Neutrophil (primary cell): ENCODE measurements around the gene DHRS4L2.
A peak's percentile ranks its signal among the peaks of the same experiment; 100 is the strongest.
"Not testable (repeated sequence)": the region's sequence is repeated elsewhere in the genome, so short reads cannot be mapped to it uniquely, and the experiment has no call there.

ENCODE experiments used
- H3K27ac ChIP-seq: fragments of 200-600 bp; sonication (generic); 2 replicates; pipeline ENCODE4 v1.5.1; 2016; ENCODE audit warnings: mild to moderate bottlenecking, moderate library complexity
- H3K27me3 ChIP-seq: fragments of 200-600 bp; sonication (generic); 2 replicates; pipeline ENCODE4 v1.6.0; 2016; ENCODE audit warnings: mild to moderate bottlenecking
- H3K36me3 ChIP-seq: fragments of 200-600 bp; sonication (generic); 2 replicates; pipeline ENCODE4 v1.5.1; 2017
- H3K4me1 ChIP-seq, 2 experiments: fragments of 200-600 bp in 1 of 2; sonication (generic) in 1 of 2; 1 replicate in 1 of 2; 2 replicates in 1 of 2; pipeline versions ENCODE4 v1.5.1 to v1.6.1; 2013 to 2016; ENCODE audit warnings: low read depth in 1 of 2, low read length in 1 of 2, mild to moderate bottlenecking in 1 of 2, moderate library complexity in 1 of 2; ENCODE audit not compliant: control insufficient read depth in 1 of 2, insufficient read depth in 1 of 2
- H3K4me3 ChIP-seq, 2 experiments: fragments of 200-600 bp in 1 of 2; sonication (generic) in 1 of 2; 1 replicate in 1 of 2; 2 replicates in 1 of 2; pipeline ENCODE4 v1.5.1; 2013 to 2016; ENCODE audit warnings: low read depth in 1 of 2, low read length in 1 of 2, mild to moderate bottlenecking in 1 of 2, moderate library complexity in 1 of 2
- H3K9me3 ChIP-seq: fragments of 200-600 bp; sonication (generic); 2 replicates; pipeline ENCODE4 v1.5.1; 2016
- TF ChIP-seq, protein P1 (sequence below): fragments of 200-600 bp; sonication (generic); IDR thresholded peaks from 2 replicates; pipeline ENCODE4 v1.5.1; 2016; ENCODE audit warnings: antibody characterized with exemption

The DHRS4L2 gene

GRCh38 chr14:24036169-24036962, 47.6 kb downstream of the DHRS4L2 start:
- H3K36me3 ChIP-seq: no peaks in the 10 kb centered on the region
- H3K27me3 ChIP-seq: no peaks in the 10 kb centered on the region
- H3K27ac ChIP-seq: no peak overlapping the region
- peaks cover 36 to 43% of the 10 kb centered on the region in 2 experiments for H3K4me1 ChIP-seq
- TF ChIP-seq, protein P1, sequence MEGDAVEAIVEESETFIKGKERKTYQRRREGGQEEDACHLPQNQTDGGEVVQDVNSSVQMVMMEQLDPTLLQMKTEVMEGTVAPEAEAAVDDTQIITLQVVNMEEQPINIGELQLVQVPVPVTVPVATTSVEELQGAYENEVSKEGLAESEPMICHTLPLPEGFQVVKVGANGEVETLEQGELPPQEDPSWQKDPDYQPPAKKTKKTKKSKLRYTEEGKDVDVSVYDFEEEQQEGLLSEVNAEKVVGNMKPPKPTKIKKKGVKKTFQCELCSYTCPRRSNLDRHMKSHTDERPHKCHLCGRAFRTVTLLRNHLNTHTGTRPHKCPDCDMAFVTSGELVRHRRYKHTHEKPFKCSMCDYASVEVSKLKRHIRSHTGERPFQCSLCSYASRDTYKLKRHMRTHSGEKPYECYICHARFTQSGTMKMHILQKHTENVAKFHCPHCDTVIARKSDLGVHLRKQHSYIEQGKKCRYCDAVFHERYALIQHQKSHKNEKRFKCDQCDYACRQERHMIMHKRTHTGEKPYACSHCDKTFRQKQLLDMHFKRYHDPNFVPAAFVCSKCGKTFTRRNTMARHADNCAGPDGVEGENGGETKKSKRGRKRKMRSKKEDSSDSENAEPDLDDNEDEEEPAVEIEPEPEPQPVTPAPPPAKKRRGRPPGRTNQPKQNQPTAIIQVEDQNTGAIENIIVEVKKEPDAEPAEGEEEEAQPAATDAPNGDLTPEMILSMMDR: peak; percentile 20
- H3K4me3 ChIP-seq: peak overlapping the region; percentile 60 to 70
- H3K9me3 ChIP-seq: no peaks in the 10 kb centered on the region

- H3K4me3 ChIP-seq: peak overlapping the region; percentile 60 to 70
- H3K27ac ChIP-seq, H3K27me3 ChIP-seq, H3K9me3 ChIP-seq, H3K36me3 ChIP-seq: not testable (repeated sequence)
- H3K4me1 ChIP-seq: peaks cover 36 to 43% of the 10 kb centered on the region in 2 experiments
Measured at GRCh38 chr14:24036963-24037657, 48.4 kb downstream of the DHRS4L2 start.

DNA sequence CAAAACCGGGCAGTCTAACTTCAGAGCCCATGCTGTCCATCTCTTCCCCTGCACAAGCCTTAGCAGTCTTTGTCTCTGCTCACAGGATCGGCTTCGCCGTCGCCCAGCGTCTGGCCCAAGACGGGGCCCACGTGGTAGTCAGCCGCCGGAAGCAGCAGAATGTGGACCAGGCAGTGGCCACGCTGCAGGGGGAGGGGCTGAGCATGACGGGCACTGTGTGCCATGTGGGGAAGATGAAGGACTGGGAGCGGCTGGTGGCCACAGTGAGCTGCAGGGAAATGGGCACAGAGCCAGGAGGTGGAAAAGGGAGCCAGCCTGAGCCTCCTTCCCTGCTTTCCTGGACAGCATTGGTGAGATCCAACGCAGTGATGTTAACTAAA, 48.9 kb downstream of the DHRS4L2 start:
- TF ChIP-seq, protein P1: no peak
- Histone ChIP-seq H3K4me1 (peaks cover 35 to 42% of the 10 kb centered on the region in 2 experiments), H3K27me3 (no peaks in the 10 kb centered on the region), H3K27ac (no peak overlapping the region), H3K36me3 (no peaks in the 10 kb centered on the region), H3K4me3 (no peak overlapping the region), H3K9me3 (no peaks in the 10 kb centered on the region)

DNA sequence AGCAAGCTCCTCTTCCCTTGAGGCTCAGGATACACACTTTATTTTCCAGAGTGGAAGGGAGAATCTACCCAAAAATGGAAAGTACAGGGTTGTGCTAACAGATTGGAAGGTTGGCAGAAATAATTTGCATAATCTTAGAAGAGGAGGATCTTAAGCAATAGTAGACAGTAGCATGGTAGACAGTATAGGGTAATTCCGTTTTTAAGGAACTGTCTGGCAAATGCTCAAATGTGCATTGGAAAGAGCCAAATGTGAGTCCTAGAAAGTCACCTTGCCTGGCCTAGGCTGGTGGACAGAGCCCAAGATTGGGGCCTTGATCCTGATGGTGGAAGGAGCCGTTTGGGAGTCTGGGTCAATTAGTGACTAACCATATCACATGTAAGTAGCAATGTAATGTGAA, 50.0 kb downstream of the DHRS4L2 start:
- Histone ChIP-seq H3K4me1 (peaks cover 24 to 32% of the 10 kb centered on the region in 2 experiments), H3K9me3 (no peaks in the 10 kb centered on the region), H3K4me3 (no peak overlapping the region), H3K27me3 (no peaks in the 10 kb centered on the region), H3K27ac (no peak overlapping the region), H3K36me3 (no peaks in the 10 kb centered on the region)
- TF ChIP-seq, protein P1: no peak

DNA sequence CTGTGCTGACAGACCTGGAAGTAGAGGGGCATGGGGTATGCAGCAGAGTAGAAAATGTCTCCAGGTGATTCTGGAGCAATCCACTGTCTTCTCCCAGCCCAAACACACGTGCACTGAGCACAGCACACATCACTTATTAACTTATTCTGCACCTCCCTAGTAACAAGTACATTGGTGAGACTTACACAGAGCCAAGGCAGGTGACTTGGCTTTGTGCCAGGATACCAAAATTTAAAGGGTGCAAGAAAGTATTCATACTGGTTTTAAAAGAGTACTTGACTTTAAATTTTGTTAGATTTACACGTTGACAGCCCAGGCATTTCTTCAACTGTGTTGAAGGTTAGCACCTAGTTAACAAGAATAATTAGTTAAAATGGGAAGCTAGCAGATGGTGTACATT, 52.0 kb downstream of the DHRS4L2 start:
- Histone ChIP-seq H3K4me1 (peaks cover 13 to 19% of the 10 kb centered on the region in 2 experiments), H3K4me3 (no peak overlapping the region), H3K27ac (no peak overlapping the region), H3K9me3 (no peaks in the 10 kb centered on the region), H3K27me3 (no peaks in the 10 kb centered on the region), H3K36me3 (no peaks in the 10 kb centered on the region)
- TF ChIP-seq, protein P1: no peak

DNA sequence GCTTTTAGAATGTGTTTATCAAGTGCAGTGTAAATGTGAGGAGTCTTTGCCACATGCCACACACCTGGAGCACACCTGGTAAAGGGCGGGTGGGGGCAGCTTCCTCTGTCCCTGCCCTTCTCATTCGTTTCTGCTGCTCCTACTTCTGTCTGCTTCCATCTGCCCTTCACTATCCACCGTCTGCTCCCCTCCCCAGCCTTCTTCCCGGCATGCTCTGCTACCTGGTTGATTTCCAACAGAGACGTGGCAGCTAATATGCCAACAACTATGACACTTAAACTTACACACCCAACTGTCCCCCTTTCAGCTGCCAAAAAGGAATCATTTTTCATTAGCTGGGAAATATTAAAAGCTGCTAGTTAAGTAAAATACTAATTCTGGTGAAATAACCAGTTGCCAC, 54.0 kb downstream of the DHRS4L2 start:
- Histone ChIP-seq H3K4me3 (no peak overlapping the region), H3K9me3 (no peaks in the 10 kb centered on the region), H3K27me3 (no peaks in the 10 kb centered on the region), H3K4me1 (peaks cover 5 to 7% of the 10 kb centered on the region in 2 experiments), H3K27ac (no peak overlapping the region), H3K36me3 (no peaks in the 10 kb centered on the region)
- TF ChIP-seq, protein P1: no peak

- not testable (repeated sequence) for H3K36me3 ChIP-seq, H3K4me3 ChIP-seq, H3K27ac ChIP-seq, H3K9me3 ChIP-seq
- peaks cover 46% of the 10 kb centered on the region for H3K27me3 ChIP-seq
- peaks cover 13 to 25% of the 10 kb centered on the region in 2 experiments for H3K4me1 ChIP-seq
Measured at GRCh38 chr14:24049002-24049401, 60.3 kb downstream of the DHRS4L2 start.

DNA sequence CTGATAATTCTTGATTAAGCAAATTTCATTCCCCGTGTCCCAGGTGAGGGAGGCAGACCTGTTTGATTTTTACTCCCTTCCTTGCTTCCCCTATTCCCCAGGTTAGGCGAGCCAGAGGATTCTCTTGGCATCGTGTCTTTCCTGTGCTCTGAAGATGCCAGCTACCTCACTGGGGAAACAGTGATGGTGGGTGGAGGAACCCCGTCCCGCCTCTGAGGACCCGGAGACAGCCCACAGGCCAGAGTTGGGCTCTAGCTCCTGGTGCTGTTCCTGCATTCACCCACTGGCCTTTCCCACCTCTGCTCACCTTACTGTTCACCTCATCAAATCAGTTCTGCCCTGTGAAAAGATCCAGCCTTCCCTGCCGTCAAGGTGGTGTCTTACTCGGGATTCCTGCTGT, 62.0 kb downstream of the DHRS4L2 start:
- Histone ChIP-seq H3K4me1 (peaks cover 13 to 25% of the 10 kb centered on the region in 2 experiments), H3K27me3 (peaks cover 62% of the 10 kb centered on the region)
- H3K9me3 ChIP-seq, H3K36me3 ChIP-seq, H3K4me3 ChIP-seq, H3K27ac ChIP-seq: not testable (repeated sequence)
